Aorta (tissue), 5 donors: ENCODE measurements around the gene RGS19. TPM values are rescaled to one million over a fixed set of nuclear protein-coding genes. Genes with fewer than 3 reads are reported as not detected.

ENCODE experiments used
- ATAC-seq: fragments of 200-7000 bp; cut with Tn5 transposase; one replicate; pipeline ENCODE4 v1.9.1; 2022; ENCODE audit warnings: moderate library complexity; ENCODE audit not compliant: low FRiP score
- DNase-seq, 2 donors: peaks; one replicate each; pipeline ENCODE4 v3.0.0-alpha.2; 2020
- H3K27ac ChIP-seq, 2 donors: one replicate each; pipeline ENCODE4 v1.5.1; 2013; ENCODE audit warnings: low read length in 2 of 2, mild to moderate bottlenecking in 2 of 2, moderate library complexity in 2 of 2, control low read depth in 1 of 2, inconsistent platforms in 1 of 2, low read depth in 1 of 2
- H3K27me3 ChIP-seq, 2 donors: one replicate each; pipeline ENCODE4 v1.6.1; 2013; ENCODE audit warnings: control low read depth in 1 of 2, low read length in 1 of 2, mild to moderate bottlenecking in 1 of 2, moderate library complexity in 1 of 2; ENCODE audit not compliant: insufficient read depth in 2 of 2, control insufficient read depth in 1 of 2
- H3K36me3 ChIP-seq, 2 donors: one replicate each; pipeline ENCODE4 v1.6.1; 2013; ENCODE audit warnings: control low read depth in 1 of 2, low read length in 1 of 2, mild to moderate bottlenecking in 1 of 2; ENCODE audit not compliant: insufficient read depth in 2 of 2, control insufficient read depth in 1 of 2
- H3K4me1 ChIP-seq, 2 donors: one replicate each; pipeline ENCODE4 v1.6.1; 2013; ENCODE audit warnings: low read length in 2 of 2, control low read depth in 1 of 2, mild to moderate bottlenecking in 1 of 2, moderate library complexity in 1 of 2; ENCODE audit not compliant: insufficient read depth in 2 of 2, control insufficient read depth in 1 of 2
- H3K4me3 ChIP-seq, 2 donors: one replicate each; pipeline ENCODE4 v1.5.1; 2013; ENCODE audit warnings: low read length in 2 of 2, control low read depth in 1 of 2, mild to moderate bottlenecking in 1 of 2
- H3K9me3 ChIP-seq: one replicate; pipeline ENCODE4 v1.6.1; 2013; ENCODE audit warnings: mild to moderate bottlenecking, low read length; ENCODE audit not compliant: control insufficient read depth
- WGBS, 2 donors: extraction: QIAGEN DNeasy Blood & Tissue Kit; methylation state at CpG; one replicate each; pipeline ENCODE4 v1.1.7; 2013; 5-methylcytosine and 5-hydroxymethylcytosine counted together
- intact Hi-C, 2 donors: fragments of 100-400 bp; cut with DNase I; formaldehyde crosslinking; loops; one replicate each; pipeline versions ENCODE4 v1.14.2 to v1.15.0; 2022
- polyA plus RNA-seq, 2 donors: library from polyadenylated mRNA; stranded (reverse); fragments of 200-250 nt; gene quantifications; one replicate each; pipeline ENCODE4 v1.2.3, GENCODE V29; 2013
- total RNA-seq, 2 donors: library from RNA; stranded (reverse); fragmentation: NEBNext Ultra II Directional; extraction: Animal tissue kit (Norgen Biotek cat#: 25700); gene quantifications; one replicate each; pipeline ENCODE4 v1.2.1, GENCODE V29; 2021
- donor health status: healthy with polysubstance abuse.
- donor health status: Bipolar disorder and iron deficiency.
- donor health status: DM: no; HTN: no; CAD: no.
- donor health status: DM: no; HTN: no; CAD: no.
- donor health status: DM: yes; HTN: yes; CAD: no.

Gene RGS19
- total and polyA plus RNA-seq, 4 donors, result 10.8 to 23.8 (median 19.6) TPM

GRCh38 chr20:64098471-64099013 is 19.2 kb upstream of the RGS19 start:
- H3K27ac ChIP-seq, result no peak overlapping the region
- H3K9me3 ChIP-seq, result no peaks in the 10 kb centered on the region
- no peaks in the 10 kb centered on the region for H3K36me3 ChIP-seq
- WGBS, 2 donors, result 96% methylated on average over 28 of the region's 28 CpGs
- no peaks in the 10 kb centered on the region for H3K27me3 ChIP-seq
- DNase-seq (no peak), ATAC-seq (no peak)
- no peaks in the 10 kb centered on the region for H3K4me1 ChIP-seq
- intact Hi-C loops, result no loop called here
- H3K4me3 ChIP-seq, result no peak overlapping the region

- no peak for DNase-seq
- Histone ChIP-seq H3K27me3 (no peaks in the 10 kb centered on the region), H3K4me1 (no peaks in the 10 kb centered on the region), H3K9me3 (no peaks in the 10 kb centered on the region), H3K4me3 (no peak overlapping the region), H3K36me3 (no peaks in the 10 kb centered on the region), H3K27ac (no peak overlapping the region)
- ATAC-seq, result no peak
- intact Hi-C loops, result no loop called here
- WGBS, 2 donors, result 79 to 87% methylated on average over 5 to 6 of the region's 6 CpGs
Observed at GRCh38 chr20:64096535-64096934, 17.2 kb upstream of the RGS19 start.

GRCh38 chr20:64095927-64096326 is 16.6 kb upstream of the RGS19 start:
- no peak overlapping the region for H3K27ac ChIP-seq
- H3K9me3 ChIP-seq, result no peaks in the 10 kb centered on the region
- no peak overlapping the region for H3K4me3 ChIP-seq
- no peak for DNase-seq
- no peak for ATAC-seq
- WGBS, 2 donors, result 92 to 94% methylated on average over 11 of the region's 11 CpGs
- no peaks in the 10 kb centered on the region for H3K4me1 ChIP-seq
- no peaks in the 10 kb centered on the region for H3K36me3 ChIP-seq
- intact Hi-C loops, result no loop called here
- no peaks in the 10 kb centered on the region for H3K27me3 ChIP-seq

GRCh38 chr20:64095455-64095854 is 16.1 kb upstream of the RGS19 start:
- ATAC-seq, result no peak
- H3K27me3 ChIP-seq, result no peaks in the 10 kb centered on the region
- H3K36me3 ChIP-seq, result no peaks in the 10 kb centered on the region
- H3K4me3 ChIP-seq, result no peak overlapping the region
- DNase-seq, result no peak
- no peaks in the 10 kb centered on the region for H3K9me3 ChIP-seq
- H3K4me1 ChIP-seq, result no peaks in the 10 kb centered on the region
- intact Hi-C loops, result no loop called here
- no peak overlapping the region for H3K27ac ChIP-seq
- 81 to 87% methylated on average over 4 of the region's 4 CpGs for WGBS, 2 donors

GRCh38 chr20:64093013-64093503 is 13.7 kb upstream of the RGS19 start:
- DNase-seq, result no peak
- no peak for ATAC-seq
- Histone ChIP-seq H3K27ac (no peak overlapping the region), H3K4me3 (no peak overlapping the region), H3K9me3 (no peaks in the 10 kb centered on the region), H3K4me1 (no peaks in the 10 kb centered on the region), H3K27me3 (no peaks in the 10 kb centered on the region), H3K36me3 (no peaks in the 10 kb centered on the region)
- intact Hi-C loops, result no loop called here
- WGBS, 2 donors, result 48 to 54% methylated on average over 9 of the region's 9 CpGs

GRCh38 chr20:64092258-64093012 is 13.1 kb upstream of the RGS19 start:
- Histone ChIP-seq H3K4me3 (no peak overlapping the region), H3K36me3 (no peaks in the 10 kb centered on the region), H3K27me3 (no peaks in the 10 kb centered on the region), H3K27ac (no peak overlapping the region), H3K4me1 (no peaks in the 10 kb centered on the region), H3K9me3 (no peaks in the 10 kb centered on the region)
- no peak for ATAC-seq
- intact Hi-C loops, result no loop called here
- WGBS, 2 donors, result 65 to 69% methylated on average over 27 of the region's 27 CpGs
- no peak for DNase-seq

GRCh38 chr20:64091770-64092169 is 12.5 kb upstream of the RGS19 start:
- DNase-seq (no peak), ATAC-seq (no peak)
- no peaks in the 10 kb centered on the region for H3K4me1 ChIP-seq
- no peak overlapping the region for H3K4me3 ChIP-seq
- intact Hi-C loops, result no loop called here
- H3K9me3 ChIP-seq, result no peaks in the 10 kb centered on the region
- no peaks in the 10 kb centered on the region for H3K27me3 ChIP-seq
- 19 to 22% methylated on average over 15 to 16 of the region's 16 CpGs for WGBS, 2 donors
- H3K27ac ChIP-seq, result no peak overlapping the region
- H3K36me3 ChIP-seq, result no peaks in the 10 kb centered on the region

GRCh38 chr20:64091340-64091739 is 12.0 kb upstream of the RGS19 start:
- intact Hi-C loops, result no loop called here
- no peaks in the 10 kb centered on the region for H3K27me3 ChIP-seq

GRCh38 chr20:64090165-64090564 is 10.8 kb upstream of the RGS19 start:
- Histone ChIP-seq H3K4me3 (no peak overlapping the region), H3K36me3 (no peaks in the 10 kb centered on the region), H3K27ac (no peak overlapping the region), H3K9me3 (no peaks in the 10 kb centered on the region), H3K27me3 (no peaks in the 10 kb centered on the region), H3K4me1 (no peaks in the 10 kb centered on the region)
- ATAC-seq, result no peak
- intact Hi-C loops, result no loop called here
- WGBS, 2 donors, result 58 to 61% methylated on average over 10 of the region's 10 CpGs
- no peak for DNase-seq

More at GRCh38 chr20:64091340-64091739, 12.0 kb upstream of the RGS19 start:
- Histone ChIP-seq H3K4me3 (no peak overlapping the region), H3K9me3 (no peaks in the 10 kb centered on the region), H3K27ac (no peak overlapping the region), H3K4me1 (no peaks in the 10 kb centered on the region), H3K36me3 (no peaks in the 10 kb centered on the region)
- whole genome bisulfite sequencing, 2 donors, result 79 to 82% methylated on average over 19 of the region's 19 CpGs
- ATAC-seq (no peak), DNase-seq (no peak)
